Activated CD4-positive, alpha-beta T cell treated with anti-CD3 and anti-CD28 coated beads, Interleukin-2, Interleukin-6, amounts not matched to agents 100 ng/mL and 50 ng/mL, durations not matched to agents 16 hours and 8 hours (primary cell): ENCODE measurements around the gene TEX44.
"Not testable (repeated sequence)": the region's sequence is repeated elsewhere in the genome, so short reads cannot be mapped to it uniquely, and the experiment has no call there.

Experiments used
- DNase-seq: peaks from one replicate; pipeline ENCODE4 v3.0.0-alpha.2; 2020

The TEX44 gene

DNA sequence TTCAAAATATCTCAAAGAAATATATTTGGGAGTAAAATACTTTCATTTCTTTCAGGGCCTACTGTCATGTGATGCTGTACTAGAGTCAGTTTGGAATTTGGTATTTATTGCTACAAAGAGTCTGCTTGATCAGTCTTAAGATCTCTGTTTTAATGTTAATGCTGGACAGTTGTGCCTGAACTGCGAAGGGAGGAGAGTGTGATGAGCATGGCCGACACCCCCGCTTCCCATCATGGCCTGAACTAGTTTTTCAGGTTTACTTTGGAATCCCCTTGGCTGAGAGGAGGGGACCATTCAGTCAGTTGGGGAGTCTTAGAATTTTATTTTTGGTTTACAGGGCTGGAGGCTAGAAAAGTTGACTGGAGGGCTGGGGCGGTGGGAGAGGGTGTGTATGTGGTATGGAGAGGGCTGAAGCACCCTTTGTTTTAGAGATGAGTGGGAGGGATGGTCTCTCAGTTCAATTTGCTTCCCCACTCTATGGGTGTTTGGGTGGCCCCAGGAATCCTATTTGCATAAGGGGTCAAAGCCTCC is 20.9 kb upstream of the TEX44 start:
- no peak for DNase-seq

DNA sequence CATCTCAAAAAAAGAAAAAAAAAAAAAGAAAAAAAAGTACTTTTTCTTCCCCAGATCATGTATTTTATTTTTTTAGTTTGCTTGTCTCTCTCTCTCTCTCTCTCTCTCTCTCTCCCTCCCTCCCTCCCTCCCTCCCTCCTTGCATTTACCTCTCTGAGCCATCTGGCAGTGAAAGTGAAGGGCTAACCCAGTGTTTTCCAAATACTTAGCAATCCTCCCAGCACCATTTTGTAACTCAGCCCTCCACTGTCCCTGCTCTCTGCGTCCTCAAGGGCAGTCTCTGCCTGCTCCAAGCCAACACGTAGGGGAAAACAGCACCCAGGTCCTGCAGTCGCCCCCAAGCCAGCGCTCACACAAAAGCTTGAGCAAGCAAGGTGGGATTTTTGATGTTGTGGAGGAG is 19.6 kb upstream of the TEX44 start:
- no peak for DNase-seq

DNA sequence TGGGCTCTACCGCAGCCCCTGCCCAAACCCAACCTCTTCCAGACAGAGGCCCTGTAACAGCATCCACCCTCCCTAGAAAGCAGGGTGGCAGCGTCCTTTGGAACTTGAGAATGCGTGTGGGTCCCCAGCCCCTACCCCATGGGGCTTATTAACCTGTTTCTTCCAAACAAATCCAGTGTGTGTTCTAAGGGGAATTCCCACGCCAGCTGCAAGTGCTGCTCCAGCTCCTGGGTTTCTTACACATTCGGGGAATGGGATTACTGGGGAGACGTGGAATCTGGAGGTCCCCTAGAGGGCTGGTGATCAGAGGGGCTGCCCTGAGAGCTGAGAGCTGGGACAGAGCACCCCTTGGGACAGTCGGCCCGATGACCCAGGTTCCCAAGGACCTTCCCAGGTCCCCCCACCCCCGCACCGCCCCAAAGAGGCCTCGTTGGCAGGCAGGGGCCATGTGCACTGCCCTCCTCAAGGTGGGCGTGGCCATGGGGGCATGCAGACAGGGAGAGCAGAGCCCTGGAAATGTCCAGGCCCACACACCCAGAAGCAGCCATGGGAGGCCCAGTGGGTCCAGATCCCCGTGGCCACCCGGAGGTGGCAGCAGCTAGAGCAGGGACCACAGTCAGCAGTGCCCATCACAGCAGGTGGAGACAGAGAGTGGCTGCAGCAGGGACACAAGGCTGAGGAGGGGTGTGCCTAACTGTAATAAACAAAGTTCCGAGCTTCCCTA is 18.8 kb upstream of the TEX44 start:
- no peak for DNase-seq

DNA sequence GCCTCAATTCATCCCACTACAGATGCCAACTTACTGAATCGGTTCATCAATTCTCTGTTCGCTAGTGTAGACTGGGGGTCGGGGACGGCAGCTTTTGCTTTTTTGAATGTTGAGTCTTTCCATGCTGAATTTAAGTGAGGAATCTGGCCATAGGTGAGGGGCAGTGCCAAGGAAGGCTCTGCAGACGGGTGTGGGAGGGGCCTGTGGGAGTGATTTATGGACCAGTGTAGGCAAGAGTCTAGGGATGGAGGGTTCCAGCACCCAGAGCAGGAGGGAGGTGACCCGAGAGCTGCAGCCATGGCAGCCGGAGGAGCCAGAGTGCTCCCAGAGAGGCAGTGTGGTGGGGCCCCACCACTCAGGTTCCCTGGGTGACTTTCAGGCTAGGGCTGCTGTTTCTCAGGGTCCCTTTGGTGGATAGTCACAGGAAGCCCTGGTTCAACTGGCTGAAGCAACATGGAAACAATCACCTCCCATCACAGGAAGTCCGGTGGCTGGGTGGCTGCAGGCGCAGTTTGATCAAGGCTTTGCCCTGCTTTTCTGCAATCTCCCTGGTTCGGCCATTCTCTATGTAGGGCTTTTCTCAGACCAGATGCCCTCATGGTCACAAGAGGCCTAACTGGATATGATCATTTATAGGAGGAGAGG is 16.9 kb upstream of the TEX44 start:
- no peak for DNase-seq

DNA sequence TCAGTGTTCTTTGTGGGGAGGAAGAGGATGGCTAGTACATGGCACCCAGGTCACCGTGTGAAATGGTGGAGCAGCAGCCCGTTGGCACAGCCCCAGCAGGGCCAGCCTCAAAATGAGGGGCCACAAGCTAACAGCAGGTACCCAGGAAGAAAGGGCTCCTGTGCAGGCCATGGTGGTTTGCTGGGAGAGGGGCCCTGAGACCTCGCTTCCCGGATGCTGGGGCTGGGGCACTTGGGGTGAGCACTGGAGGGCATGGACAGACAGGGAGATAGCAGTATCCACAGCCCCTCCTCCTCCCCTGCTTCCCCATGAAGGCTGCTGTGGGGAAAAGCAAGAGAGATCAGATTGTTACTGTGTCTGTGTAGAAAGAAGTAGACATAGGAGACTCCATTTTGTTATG is 16.2 kb upstream of the TEX44 start:
- no peak for DNase-seq

DNA sequence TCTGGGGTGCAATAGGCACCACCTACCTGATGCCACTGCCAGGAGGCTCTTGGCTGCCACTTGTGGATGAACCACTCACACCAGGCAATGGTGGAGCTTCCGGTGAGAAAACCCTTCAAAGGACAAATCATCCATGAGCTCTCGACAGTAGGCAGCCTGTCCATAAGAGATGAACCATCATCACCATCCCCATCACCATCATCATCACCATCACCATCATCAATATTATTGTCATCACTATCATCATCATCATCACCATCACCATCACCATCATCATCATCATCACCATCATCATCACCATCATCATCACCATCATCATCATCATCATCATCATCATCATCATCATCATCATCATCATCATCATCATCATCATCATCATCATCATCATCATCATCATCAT is 14.0 kb upstream of the TEX44 start:
- DNase-seq, result not testable (repeated sequence)

GRCh38 chr2:231579560-231579959 is 13.1 kb upstream of the TEX44 start:
- DNase-seq, result no peak

DNA sequence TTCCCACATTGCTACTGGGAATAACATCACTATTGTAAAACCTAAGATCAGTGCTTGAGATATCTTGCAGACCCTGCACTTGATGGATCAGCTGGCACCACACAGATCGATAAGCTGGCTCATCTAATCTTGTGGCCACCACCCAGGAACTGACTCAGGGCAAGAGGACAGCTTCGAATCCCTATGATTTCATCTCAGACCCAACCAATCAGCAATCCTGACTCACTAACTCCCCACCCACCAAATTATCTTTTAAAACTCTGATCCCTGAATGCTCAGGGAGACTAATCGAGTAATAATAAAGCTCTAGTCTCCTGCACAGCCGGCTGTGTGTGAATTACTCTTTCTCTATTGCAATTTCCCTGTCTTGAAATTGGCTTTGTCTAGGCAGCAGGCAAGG is 11.3 kb upstream of the TEX44 start:
- DNase-seq, result no peak

- DNase-seq, result no peak
Measured at GRCh38 chr2:231583982-231584381, 8.7 kb upstream of the TEX44 start.

- DNase-seq, result not testable (repeated sequence)
Measured at GRCh38 chr2:231587744-231588143, 4.9 kb upstream of the TEX44 start.

- DNase-seq, result no peak
Measured at GRCh38 chr2:231589656-231590055, 3.0 kb upstream of the TEX44 start.

- no peak for DNase-seq
Measured at GRCh38 chr2:231590614-231591013, 2.0 kb upstream of the TEX44 start.

- DNase-seq, result no peak
Measured at GRCh38 chr2:231593666-231594065, 1.0 kb downstream of the TEX44 start.

GRCh38 chr2:231597014-231597611 is 4.4 kb downstream of the TEX44 start:
- no peak for DNase-seq

DNA sequence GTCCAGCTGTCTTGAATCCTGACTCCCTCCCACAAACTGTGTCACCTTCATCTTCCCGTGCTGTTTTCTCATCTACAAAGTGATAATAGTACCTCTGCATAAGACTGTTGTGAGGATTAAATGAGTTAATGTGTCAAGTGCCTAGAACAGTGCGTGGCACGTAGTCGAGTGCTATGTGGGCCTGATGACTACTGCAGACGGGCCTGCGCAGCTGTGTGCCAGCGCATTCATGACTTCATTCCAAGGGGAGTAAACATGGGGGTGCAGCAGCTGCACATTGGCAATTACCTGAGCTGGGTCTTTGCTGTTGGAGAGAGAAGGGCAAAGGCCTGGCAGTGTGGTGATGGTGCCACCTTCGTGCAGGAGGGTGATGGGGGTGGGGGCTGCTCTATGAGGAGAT is 5.0 kb downstream of the TEX44 start:
- no peak for DNase-seq

GRCh38 chr2:231600619-231601355 is 8.1 kb downstream of the TEX44 start:
- DNase-seq, result no peak

DNA sequence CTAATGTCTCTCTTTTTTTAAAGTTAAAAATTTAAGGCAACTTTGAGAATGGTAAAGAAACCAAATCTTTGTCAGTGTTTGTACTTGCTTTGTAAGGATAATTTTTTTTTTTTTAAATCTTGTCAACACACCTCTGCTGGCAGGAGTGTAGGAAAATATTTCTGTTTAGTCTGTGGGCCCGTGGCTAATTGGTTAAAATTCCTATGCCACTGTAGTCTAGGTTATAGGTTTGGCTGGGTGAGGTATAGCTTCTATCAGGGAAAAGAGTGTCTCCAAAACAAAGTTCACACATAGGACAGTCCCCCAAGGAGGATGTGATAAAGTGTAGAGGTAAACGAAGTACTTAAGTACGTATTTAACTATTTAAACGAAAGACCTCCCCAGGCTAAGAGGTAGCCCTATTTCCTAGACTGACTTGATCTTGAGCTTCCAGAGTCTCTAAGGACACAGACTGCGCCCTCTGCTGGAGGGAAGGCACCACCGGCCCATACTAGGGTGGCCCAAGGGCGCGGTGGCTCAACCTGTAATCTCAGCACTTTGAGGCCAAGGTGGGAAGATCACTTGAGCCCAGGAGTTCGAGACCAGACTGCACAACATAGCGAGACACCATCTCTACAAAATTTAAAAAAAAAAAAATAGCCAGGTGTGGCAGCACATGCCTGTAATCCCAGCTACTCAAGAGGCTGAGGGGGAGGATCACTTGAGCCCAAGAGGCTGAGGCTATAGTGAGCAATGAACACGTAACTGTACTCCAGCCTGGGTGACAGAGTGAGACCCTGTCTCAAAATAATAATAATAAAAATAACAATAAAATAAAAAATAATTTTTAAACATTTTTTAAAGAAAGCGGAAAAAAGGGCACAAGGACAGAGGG is 8.9 kb downstream of the TEX44 start:
- peak; percentile 87 for DNase-seq

- DNase-seq, result no peak
Measured at GRCh38 chr2:231602859-231603467, 10.3 kb downstream of the TEX44 start.

DNA sequence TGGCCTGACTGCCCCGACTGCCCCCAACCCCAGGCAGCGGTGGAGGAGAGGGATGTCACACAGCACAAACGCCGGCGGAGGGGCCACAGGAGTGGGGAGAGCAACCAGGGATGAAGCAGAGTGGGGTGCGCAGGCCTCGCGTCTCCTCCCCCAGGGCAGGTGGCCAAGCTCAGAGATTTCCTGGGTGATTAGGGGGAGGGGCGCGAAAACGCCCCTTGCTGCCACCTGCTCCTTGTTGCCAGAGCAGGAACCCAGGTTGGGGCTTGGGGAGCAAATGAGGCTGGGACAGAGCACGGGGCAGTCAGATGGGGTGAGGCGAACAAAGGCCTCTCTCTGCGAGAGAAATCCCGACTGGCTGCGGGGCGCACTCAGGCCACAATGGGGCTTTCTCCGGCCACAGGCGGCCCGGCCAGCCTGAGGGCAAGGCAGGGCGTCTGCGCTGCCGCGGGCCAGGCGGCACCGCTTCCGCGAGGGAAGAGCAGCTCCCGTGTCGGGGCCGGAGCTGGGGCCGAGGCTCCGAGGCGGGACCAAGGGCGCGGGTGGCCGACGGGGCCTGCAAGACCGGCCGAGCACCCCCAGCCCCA is 11.5 kb downstream of the TEX44 start:
- no peak for DNase-seq

GRCh38 chr2:231604685-231605606 is 12.3 kb downstream of the TEX44 start:
- DNase-seq, result peak; percentile 94
